HepG2 (cell line): ENCODE results near the gene GFRA4. TPM values are rescaled to one million over a fixed set of nuclear protein-coding genes. Genes with fewer than 3 reads are reported as not detected.
A peak's percentile ranks its signal among the peaks of the same experiment; 100 is the strongest.

Source experiments
- AHR ChIP-seq: IDR thresholded peaks from 2 replicates; pipeline ENCODE4 v1.6.1; 2018; ENCODE audit warnings: missing genetic modification reagents, missing compliant biosample characterization
- ATF5 ChIP-seq: sonication (generic); formaldehyde crosslinking; IDR thresholded peaks from 2 replicates; pipeline ENCODE4 v1.4.0; 2020; ENCODE audit warnings: mild to moderate bottlenecking, low read depth, missing genetic modification reagents
- EZH2 ChIP-seq: conservative IDR thresholded peaks from 2 replicates; pipeline ENCODE4 v1.6.1; 2012; ENCODE audit warnings: mild to moderate bottlenecking, low read depth, low read length, moderate library complexity
- MEF2D ChIP-seq: sonication (generic); formaldehyde crosslinking; IDR thresholded peaks from 2 replicates; pipeline ENCODE4 v1.5.1; 2020; ENCODE audit warnings: mild to moderate bottlenecking, missing genetic modification reagents
- NFKB2 ChIP-seq: sonication (generic); formaldehyde crosslinking; IDR thresholded peaks from 2 replicates; pipeline ENCODE4 v1.4.0; 2020; ENCODE audit warnings: missing genetic modification reagents, borderline replicate concordance
- NR2C2 ChIP-seq: sonication (generic); formaldehyde crosslinking; IDR thresholded peaks from 2 replicates; pipeline ENCODE4 v1.4.0; 2020; ENCODE audit warnings: missing genetic modification reagents, mild to moderate bottlenecking, moderate library complexity, borderline replicate concordance
- RFX5 ChIP-seq: IDR thresholded peaks from 2 replicates; pipeline ENCODE4 v1.6.1; 2011; ENCODE audit warnings: low read depth, low read length, improper control_type of control experiment
- SPEN ChIP-seq: sonication (generic); formaldehyde crosslinking; IDR thresholded peaks from 2 replicates; pipeline ENCODE4 v1.5.1; 2020; ENCODE audit warnings: low read depth, mild to moderate bottlenecking, missing genetic modification reagents
- SRF ChIP-seq: IDR thresholded peaks from 2 replicates; pipeline ENCODE4 v1.6.1; 2011; ENCODE audit warnings: mild to moderate bottlenecking, low read depth, low read length, moderate library complexity
- SRSF9 ChIP-seq: fragments of 200-400 bp; formaldehyde crosslinking; IDR thresholded peaks from 2 replicates; pipeline ENCODE4 v1.6.1; 2018; ENCODE audit warnings: borderline replicate concordance, mild to moderate bottlenecking, low read depth, low read length; ENCODE audit not compliant: insufficient read depth, poor library complexity, severe bottlenecking
- TFAP4 ChIP-seq: sonication (generic); IDR thresholded peaks from 2 replicates; pipeline ENCODE4 v1.6.1; 2016; ENCODE audit warnings: low read depth, borderline replicate concordance
- ZBTB37 ChIP-seq: sonication (generic); formaldehyde crosslinking; IDR thresholded peaks from 2 replicates; pipeline ENCODE4 v1.4.0; 2020; ENCODE audit warnings: mild to moderate bottlenecking, missing genetic modification reagents
- ZBTB49 ChIP-seq: sonication (generic); formaldehyde crosslinking; IDR thresholded peaks from 2 replicates; pipeline ENCODE4 v1.4.0; 2020; ENCODE audit warnings: missing genetic modification reagents, borderline replicate concordance
- ZBTB7B ChIP-seq: sonication (generic); formaldehyde crosslinking; IDR thresholded peaks from 2 replicates; pipeline ENCODE4 v1.4.0; 2020; ENCODE audit warnings: missing genetic modification reagents
- ZNF3 ChIP-seq: IDR thresholded peaks from 2 replicates; pipeline ENCODE4 v1.7.0; 2017; ENCODE audit warnings: inconsistent platforms
- ZNF350 ChIP-seq: sonication (generic); formaldehyde crosslinking; IDR thresholded peaks from 2 replicates; pipeline ENCODE4 v1.4.0; 2020; ENCODE audit warnings: mild to moderate bottlenecking, low read depth, missing genetic modification reagents, borderline replicate concordance
- ZNF574 ChIP-seq: sonication (generic); formaldehyde crosslinking; IDR thresholded peaks from 2 replicates; pipeline ENCODE4 v1.4.0; 2020; ENCODE audit warnings: missing genetic modification reagents
- ZNF670 ChIP-seq: sonication (generic); formaldehyde crosslinking; IDR thresholded peaks from 2 replicates; pipeline ENCODE4 v1.8.0; 2022; ENCODE audit warnings: mild to moderate bottlenecking, missing genetic modification reagents, borderline replicate concordance
- ZNF776 ChIP-seq: sonication (generic); formaldehyde crosslinking; IDR thresholded peaks from 2 replicates; pipeline ENCODE4 v1.4.0; 2020; ENCODE audit warnings: mild to moderate bottlenecking, missing genetic modification reagents
- ZNF777 ChIP-seq: sonication (generic); formaldehyde crosslinking; IDR thresholded peaks from 2 replicates; pipeline ENCODE4 v1.4.0; 2020; ENCODE audit warnings: missing genetic modification reagents
- polyA plus RNA-seq, 8 experiments: library from polyadenylated mRNA; depleted of rRNA in 3 of 8; stranded (reverse) in 7 of 8; unstranded in 1 of 8; fragments of >200 nt; fragmentation: Illumina TruSeq in 4 of 8; extraction: Trizol in 4 of 8; gene quantifications; 2 replicates each; pipeline versions ENCODE4 v1.2.1 to v1.2.3, GENCODE V29; 2011 to 2016; ENCODE audit warnings: low read depth in 4 of 8, missing spikeins in 1 of 8, mixed read lengths in 1 of 8; ENCODE audit not compliant: insufficient read depth in 1 of 8
- total RNA-seq, 5 experiments: library from RNA; depleted of rRNA; stranded (reverse); fragments of >200 nt; fragmentation: Illumina TruSeq; extraction: Trizol; gene quantifications; 2 replicates each; pipeline ENCODE4 v1.2.3, GENCODE V29; 2016; ENCODE audit warnings: low read depth in 1 of 5

GFRA4 gene
- total and polyA plus RNA-seq, 2 of the 13 experiments (the other 11 are each of a cell fraction or from before 2014, with no cell fraction given): not detected

- no peak for TF ChIP-seq TFAP4
- TF ChIP-seq ZBTB49 (CRISPR knock-in tag): no peak
- TF ChIP-seq SRF: no peak
- TF ChIP-seq ZNF670 (CRISPR knock-in tag): peak; percentile 77
- TF ChIP-seq ATF5: no peak
- TF ChIP-seq ZNF3: peak; percentile 76; the same call in 1 of the 2 replicates
- TF ChIP-seq EZH2: no peak
- no peak for TF ChIP-seq SRSF9
- peak; percentile 76; the same call in 1 of the 2 replicates for TF ChIP-seq ZNF574
- TF ChIP-seq ZBTB37: no peak
- TF ChIP-seq ZBTB7B: peak; percentile 58; the same call in 1 of the 2 replicates
- TF ChIP-seq RFX5: no peak
- 0 out of 2 replicates have a peak, but pooled peaks have one; percentile 26 for TF ChIP-seq ZNF777
- TF ChIP-seq NR2C2 (CRISPR knock-in tag): peak; percentile 85
- peak; percentile 69 for TF ChIP-seq ZNF350 (CRISPR knock-in tag)
- TF ChIP-seq AHR (CRISPR knock-in tag): peak; percentile 55; the same call in 1 of the 2 replicates
- peak; percentile 27; the same call in 1 of the 2 replicates for TF ChIP-seq NFKB2 (CRISPR knock-in tag)
- 0 out of 2 replicates have a peak, but pooled peaks have one; percentile 51 for TF ChIP-seq ZNF776 (CRISPR knock-in tag)
- peak; percentile 91; the same call in 1 of the 2 replicates for TF ChIP-seq SPEN (CRISPR knock-in tag)
- peak; percentile 48; the same call in 1 of the 2 replicates for TF ChIP-seq MEF2D
Observed at GRCh38 chr20:3628502-3629314, 34.5 kb downstream of the GFRA4 start (continued).
